ENCODE results near the gene CIITA.

CIITA gene

DNA sequence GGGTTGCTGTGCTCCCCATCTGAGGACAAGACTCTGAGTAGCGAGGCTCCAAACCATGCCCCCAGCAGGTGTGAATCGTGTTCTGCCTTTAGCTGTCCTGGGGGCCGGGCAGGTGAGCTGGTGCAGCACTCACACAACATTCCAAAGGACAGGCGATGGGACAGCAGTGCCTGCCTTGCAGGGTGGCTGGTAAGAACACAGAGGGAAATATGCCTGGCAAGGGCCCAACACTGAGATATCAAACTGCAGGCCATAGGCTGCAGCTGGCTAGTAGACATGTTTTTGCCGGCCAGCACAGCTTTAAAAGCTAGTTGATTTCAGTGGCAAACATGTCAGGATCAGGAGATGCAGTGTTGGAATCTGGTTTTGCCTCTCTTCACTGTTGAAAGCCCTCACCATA is 91.0 kb downstream of the CIITA start:
- peaks cover 18% of the 10 kb centered on the region for H3K36me3 ChIP-seq (ENCODE audit: control insufficient read depth, insufficient read depth, low read length)

GRCh38 chr16:10968498-10968897 is 91.5 kb downstream of the CIITA start:
- H3K4me1 ChIP-seq (ENCODE audit: control insufficient read depth, insufficient read depth, low read length, poor library complexity, severe bottlenecking) = peaks cover 26% of the 10 kb centered on the region
- H3K36me3 ChIP-seq (ENCODE audit: control insufficient read depth, insufficient read depth, low read length) = peaks cover 13% of the 10 kb centered on the region
- no peak overlapping the region for H3K27ac ChIP-seq (ENCODE audit: insufficient read depth, low read length, poor library complexity, severe bottlenecking)
- H3K9me3 ChIP-seq (ENCODE audit: control insufficient read depth, low read length) = no peaks in the 10 kb centered on the region
- DNase-seq = no peak
- no peak overlapping the region for H3K4me3 ChIP-seq (ENCODE audit: insufficient read depth, low read depth, low read length, poor library complexity, severe bottlenecking)
- H3K27me3 ChIP-seq (replicated peaks; ENCODE audit: control insufficient read depth, insufficient read depth, low read length, poor library complexity, severe bottlenecking) = no peaks in the 10 kb centered on the region

More for the DNA sequence above, 91.0 kb downstream of the CIITA start:
- no peak for DNase-seq
- H3K27me3 ChIP-seq (replicated peaks; ENCODE audit: control insufficient read depth, insufficient read depth, low read length, poor library complexity, severe bottlenecking) = no peaks in the 10 kb centered on the region
- no peaks in the 10 kb centered on the region for H3K9me3 ChIP-seq (ENCODE audit: control insufficient read depth, low read length)
- peaks cover 26% of the 10 kb centered on the region for H3K4me1 ChIP-seq (ENCODE audit: control insufficient read depth, insufficient read depth, low read length, poor library complexity, severe bottlenecking)
- no peak overlapping the region for H3K27ac ChIP-seq (ENCODE audit: insufficient read depth, low read length, poor library complexity, severe bottlenecking)
- no peak overlapping the region for H3K4me3 ChIP-seq (ENCODE audit: insufficient read depth, low read depth, low read length, poor library complexity, severe bottlenecking)

DNA sequence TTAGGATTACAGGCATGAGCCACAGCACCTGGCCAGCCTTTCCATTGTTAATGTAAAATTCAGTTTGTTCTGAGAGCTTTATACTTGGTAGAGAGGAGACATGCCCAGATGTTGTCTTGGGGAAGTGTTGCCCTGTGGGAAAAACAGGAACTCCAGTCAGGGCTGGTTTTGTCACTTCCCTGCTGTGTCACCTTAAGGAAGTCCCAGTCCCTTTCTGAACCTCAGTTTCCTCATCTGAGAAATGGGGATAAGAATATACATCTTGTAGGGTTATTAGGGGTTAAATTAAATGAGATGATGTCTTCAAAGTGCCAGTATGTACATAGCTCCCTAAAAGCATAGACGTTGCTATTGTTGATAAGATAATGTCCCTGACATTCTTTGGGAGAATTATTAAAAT is 92.6 kb downstream of the CIITA start:
- H3K4me3 ChIP-seq (ENCODE audit: insufficient read depth, low read depth, low read length, poor library complexity, severe bottlenecking) = no peak overlapping the region
- H3K36me3 ChIP-seq (ENCODE audit: control insufficient read depth, insufficient read depth, low read length) = peaks cover 15% of the 10 kb centered on the region
- DNase-seq = no peak
- H3K27me3 ChIP-seq (replicated peaks; ENCODE audit: control insufficient read depth, insufficient read depth, low read length, poor library complexity, severe bottlenecking) = no peaks in the 10 kb centered on the region
- peaks cover 17% of the 10 kb centered on the region for H3K4me1 ChIP-seq (ENCODE audit: control insufficient read depth, insufficient read depth, low read length, poor library complexity, severe bottlenecking)
- H3K9me3 ChIP-seq (ENCODE audit: control insufficient read depth, low read length) = no peaks in the 10 kb centered on the region
- no peak overlapping the region for H3K27ac ChIP-seq (ENCODE audit: insufficient read depth, low read length, poor library complexity, severe bottlenecking)

DNA sequence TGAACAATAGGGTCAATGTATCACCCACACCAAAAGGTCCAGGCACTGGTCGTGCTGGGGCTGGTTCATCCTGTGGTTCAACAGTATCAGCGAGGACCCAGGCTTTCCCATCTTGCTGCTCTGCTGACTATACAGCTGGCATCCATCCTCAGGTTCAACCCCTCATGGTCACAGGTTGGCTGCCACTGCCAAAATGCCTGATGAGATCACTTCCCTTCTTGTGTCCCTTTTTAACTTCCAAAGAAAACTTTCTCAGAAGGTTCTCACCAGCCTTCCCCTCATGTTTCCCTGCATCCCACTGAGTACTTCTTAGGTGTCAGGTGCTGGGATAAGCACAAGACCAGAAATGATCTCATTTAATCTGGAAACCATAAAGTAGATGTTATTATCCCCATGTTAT is 93.1 kb downstream of the CIITA start:
- H3K4me1 ChIP-seq (ENCODE audit: control insufficient read depth, insufficient read depth, low read length, poor library complexity, severe bottlenecking) = peaks cover 13% of the 10 kb centered on the region
- no peaks in the 10 kb centered on the region for H3K9me3 ChIP-seq (ENCODE audit: control insufficient read depth, low read length)
- H3K27ac ChIP-seq (ENCODE audit: insufficient read depth, low read length, poor library complexity, severe bottlenecking) = no peak overlapping the region
- no peaks in the 10 kb centered on the region for H3K27me3 ChIP-seq (replicated peaks; ENCODE audit: control insufficient read depth, insufficient read depth, low read length, poor library complexity, severe bottlenecking)
- DNase-seq = no peak
- H3K4me3 ChIP-seq (ENCODE audit: insufficient read depth, low read depth, low read length, poor library complexity, severe bottlenecking) = no peak overlapping the region
- peaks cover 15% of the 10 kb centered on the region for H3K36me3 ChIP-seq (ENCODE audit: control insufficient read depth, insufficient read depth, low read length)

GRCh38 chr16:10971560-10971961 is 94.6 kb downstream of the CIITA start:
- Histone ChIP-seq H3K9me3 (ENCODE audit: control insufficient read depth, low read length) (no peaks in the 10 kb centered on the region), H3K4me3 (ENCODE audit: insufficient read depth, low read depth, low read length, poor library complexity, severe bottlenecking) (no peak overlapping the region), H3K27me3 (replicated peaks; ENCODE audit: control insufficient read depth, insufficient read depth, low read length, poor library complexity, severe bottlenecking) (no peaks in the 10 kb centered on the region), H3K27ac (ENCODE audit: insufficient read depth, low read length, poor library complexity, severe bottlenecking) (no peak overlapping the region), H3K4me1 (ENCODE audit: control insufficient read depth, insufficient read depth, low read length, poor library complexity, severe bottlenecking) (peaks cover 4% of the 10 kb centered on the region), H3K36me3 (ENCODE audit: control insufficient read depth, insufficient read depth, low read length) (peaks cover 15% of the 10 kb centered on the region)
- peak in 1 of 3 donors; percentile 14 for DNase-seq

DNA sequence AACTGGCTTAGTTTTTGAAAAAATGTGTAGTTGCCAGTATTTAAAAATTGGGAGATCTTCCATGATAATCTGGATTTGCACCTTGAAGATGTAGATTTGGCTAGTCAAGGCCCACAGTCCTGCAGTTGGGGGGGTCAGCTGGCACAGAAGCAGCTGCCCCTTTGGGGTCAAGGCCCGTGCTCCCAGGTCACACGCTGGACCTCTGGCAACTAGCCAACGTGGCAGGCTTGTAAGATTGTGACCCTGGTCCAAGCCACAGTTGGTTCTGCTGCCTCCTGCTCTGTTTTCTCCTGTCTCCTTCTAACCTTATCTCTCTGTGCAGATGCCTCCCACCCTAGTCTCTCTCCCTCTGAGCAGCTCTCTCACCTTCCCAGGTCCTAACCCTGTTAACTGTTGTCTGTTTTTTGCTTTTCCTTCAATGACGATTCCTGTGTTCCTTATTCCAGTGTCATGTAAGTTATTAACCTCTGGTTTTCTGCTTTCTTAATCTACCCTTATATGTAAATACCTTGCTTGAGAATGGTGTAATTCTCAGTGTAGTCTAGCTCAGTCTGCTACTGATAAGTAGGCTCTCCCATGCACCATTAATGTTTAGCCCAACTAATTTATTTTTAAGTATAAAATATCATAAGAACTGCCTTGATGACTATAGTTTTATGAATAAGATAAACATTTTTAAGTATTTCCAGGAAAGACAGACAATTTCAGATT is 95.3 kb downstream of the CIITA start:
- no peak for DNase-seq
- Histone ChIP-seq H3K4me3 (ENCODE audit: insufficient read depth, low read depth, low read length, poor library complexity, severe bottlenecking) (no peak overlapping the region), H3K27ac (ENCODE audit: insufficient read depth, low read length, poor library complexity, severe bottlenecking) (no peak overlapping the region), H3K4me1 (ENCODE audit: control insufficient read depth, insufficient read depth, low read length, poor library complexity, severe bottlenecking) (peaks cover 4% of the 10 kb centered on the region), H3K36me3 (ENCODE audit: control insufficient read depth, insufficient read depth, low read length) (peaks cover 17% of the 10 kb centered on the region), H3K9me3 (ENCODE audit: control insufficient read depth, low read length) (no peaks in the 10 kb centered on the region), H3K27me3 (replicated peaks; ENCODE audit: control insufficient read depth, insufficient read depth, low read length, poor library complexity, severe bottlenecking) (no peaks in the 10 kb centered on the region)

DNA sequence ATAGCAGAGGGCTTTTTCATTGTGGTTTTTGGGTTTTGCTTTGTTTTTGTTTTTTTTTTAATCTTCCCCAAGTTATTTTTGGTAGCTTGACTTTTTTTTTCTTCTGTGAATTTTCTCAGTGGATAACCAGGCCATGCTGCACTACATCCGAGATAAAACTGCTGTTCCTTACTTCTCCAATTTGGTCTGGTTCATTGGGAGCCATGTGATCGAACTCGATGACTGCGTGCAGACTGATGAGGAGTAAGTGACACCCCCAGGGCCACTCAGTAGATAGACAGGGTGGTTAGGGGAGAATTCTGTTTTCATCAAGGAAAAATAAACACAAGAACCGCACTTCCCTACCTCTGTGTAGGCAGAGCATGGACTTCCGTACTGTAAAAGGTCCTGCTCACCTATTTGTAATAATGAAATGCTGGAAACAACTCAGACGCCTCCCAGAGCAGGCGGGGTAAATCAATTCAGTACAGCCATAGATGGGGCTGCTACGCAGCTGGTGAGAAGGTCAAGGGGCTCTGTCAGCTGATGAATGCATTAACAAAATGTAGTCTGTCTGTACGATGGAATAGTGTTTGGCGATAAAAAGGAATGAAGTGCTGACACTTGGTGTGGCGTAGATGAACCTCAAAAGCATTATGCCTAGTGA is 95.9 kb downstream of the CIITA start:
- peaks cover 21% of the 10 kb centered on the region for H3K36me3 ChIP-seq (ENCODE audit: control insufficient read depth, insufficient read depth, low read length)
- peaks cover 4% of the 10 kb centered on the region for H3K4me1 ChIP-seq (ENCODE audit: control insufficient read depth, insufficient read depth, low read length, poor library complexity, severe bottlenecking)
- no peaks in the 10 kb centered on the region for H3K9me3 ChIP-seq (ENCODE audit: control insufficient read depth, low read length)
- no peak overlapping the region for H3K4me3 ChIP-seq (ENCODE audit: insufficient read depth, low read depth, low read length, poor library complexity, severe bottlenecking)
- H3K27ac ChIP-seq (ENCODE audit: insufficient read depth, low read length, poor library complexity, severe bottlenecking) = no peak overlapping the region
- no peaks in the 10 kb centered on the region for H3K27me3 ChIP-seq (replicated peaks; ENCODE audit: control insufficient read depth, insufficient read depth, low read length, poor library complexity, severe bottlenecking)
- DNase-seq = no peak

DNA sequence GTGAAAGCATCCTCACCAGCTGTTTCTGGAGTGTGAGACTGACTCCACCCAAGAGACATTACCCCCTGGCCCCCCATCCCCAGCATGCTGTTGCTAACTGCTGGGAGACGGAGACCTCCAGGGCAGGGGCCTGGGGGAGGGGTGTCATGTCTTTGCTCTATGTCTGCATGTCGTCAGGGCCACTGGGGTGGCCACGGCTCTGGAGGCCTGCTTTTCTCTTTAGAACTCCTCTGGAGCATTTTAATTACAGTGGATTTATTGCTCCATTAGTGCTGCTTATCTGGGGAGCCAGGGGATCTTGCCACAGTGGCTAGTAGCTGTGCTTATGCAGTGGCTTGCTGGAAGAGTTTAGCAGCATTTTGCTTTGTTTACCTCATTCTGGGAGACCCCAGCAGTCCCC is 99.6 kb downstream of the CIITA start:
- no peak overlapping the region for H3K4me3 ChIP-seq (ENCODE audit: insufficient read depth, low read depth, low read length, poor library complexity, severe bottlenecking)
- no peak overlapping the region for H3K27ac ChIP-seq (ENCODE audit: insufficient read depth, low read length, poor library complexity, severe bottlenecking)
- peaks cover 30% of the 10 kb centered on the region for H3K36me3 ChIP-seq (ENCODE audit: control insufficient read depth, insufficient read depth, low read length)
- peaks cover 2% of the 10 kb centered on the region for H3K4me1 ChIP-seq (ENCODE audit: control insufficient read depth, insufficient read depth, low read length, poor library complexity, severe bottlenecking)
- H3K27me3 ChIP-seq (replicated peaks; ENCODE audit: control insufficient read depth, insufficient read depth, low read length, poor library complexity, severe bottlenecking) = no peaks in the 10 kb centered on the region
- no peaks in the 10 kb centered on the region for H3K9me3 ChIP-seq (ENCODE audit: control insufficient read depth, low read length)
- no peak for DNase-seq

DNA sequence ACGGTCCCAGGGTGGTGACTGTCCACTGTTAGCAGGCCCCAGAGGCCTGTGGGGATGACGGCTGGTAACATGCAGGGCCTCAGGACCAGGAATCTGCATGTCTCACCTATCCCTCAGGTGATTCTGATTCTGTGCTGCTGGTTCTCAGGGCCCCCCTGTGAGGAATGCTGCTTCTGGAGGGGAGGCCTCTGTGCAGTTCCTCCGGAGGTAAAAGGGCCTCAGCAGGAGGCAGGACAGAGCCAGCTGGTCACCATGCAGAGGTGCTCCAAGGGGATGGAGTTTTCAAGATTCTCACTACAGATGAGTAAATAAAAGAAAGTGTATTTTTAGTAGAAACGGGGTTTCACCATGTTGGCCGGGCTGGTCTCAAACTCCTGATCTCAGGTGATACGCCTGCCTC is 101.1 kb downstream of the CIITA start:
- no peaks in the 10 kb centered on the region for H3K9me3 ChIP-seq (ENCODE audit: control insufficient read depth, low read length)
- no peak overlapping the region for H3K27ac ChIP-seq (ENCODE audit: insufficient read depth, low read length, poor library complexity, severe bottlenecking)
- H3K4me3 ChIP-seq (ENCODE audit: insufficient read depth, low read depth, low read length, poor library complexity, severe bottlenecking) = no peak overlapping the region
- no peak for DNase-seq
- peaks cover 30% of the 10 kb centered on the region for H3K36me3 ChIP-seq (ENCODE audit: control insufficient read depth, insufficient read depth, low read length)
- no peaks in the 10 kb centered on the region for H3K4me1 ChIP-seq (ENCODE audit: control insufficient read depth, insufficient read depth, low read length, poor library complexity, severe bottlenecking)
- H3K27me3 ChIP-seq (replicated peaks; ENCODE audit: control insufficient read depth, insufficient read depth, low read length, poor library complexity, severe bottlenecking) = no peaks in the 10 kb centered on the region

- Histone ChIP-seq H3K27ac (ENCODE audit: insufficient read depth, low read length, poor library complexity, severe bottlenecking) (no peak overlapping the region), H3K27me3 (replicated peaks; ENCODE audit: control insufficient read depth, insufficient read depth, low read length, poor library complexity, severe bottlenecking) (no peaks in the 10 kb centered on the region), H3K4me3 (ENCODE audit: insufficient read depth, low read depth, low read length, poor library complexity, severe bottlenecking) (no peak overlapping the region), H3K36me3 (ENCODE audit: control insufficient read depth, insufficient read depth, low read length) (peaks cover 30% of the 10 kb centered on the region), H3K4me1 (ENCODE audit: control insufficient read depth, insufficient read depth, low read length, poor library complexity, severe bottlenecking) (no peaks in the 10 kb centered on the region), H3K9me3 (ENCODE audit: control insufficient read depth, low read length) (no peaks in the 10 kb centered on the region)
- no peak for DNase-seq
Measured at GRCh38 chr16:10978871-10979446, 102.0 kb downstream of the CIITA start.
